Measurements from ENCODE around the gene TIMM23B.
"Not testable (repeated sequence)": the region's sequence is repeated elsewhere in the genome, so short reads cannot be mapped to it uniquely, and the experiment has no call there.

TIMM23B gene, protein sequence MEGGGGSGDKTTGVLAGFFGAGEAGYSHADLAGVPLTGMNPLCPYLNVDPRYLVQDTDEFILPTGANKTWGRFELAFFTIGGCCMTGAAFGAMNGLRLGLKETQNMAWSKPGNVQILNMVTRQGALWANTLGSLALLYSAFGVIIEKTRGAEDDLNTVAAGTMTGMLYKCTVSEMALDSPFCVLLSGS

DNA sequence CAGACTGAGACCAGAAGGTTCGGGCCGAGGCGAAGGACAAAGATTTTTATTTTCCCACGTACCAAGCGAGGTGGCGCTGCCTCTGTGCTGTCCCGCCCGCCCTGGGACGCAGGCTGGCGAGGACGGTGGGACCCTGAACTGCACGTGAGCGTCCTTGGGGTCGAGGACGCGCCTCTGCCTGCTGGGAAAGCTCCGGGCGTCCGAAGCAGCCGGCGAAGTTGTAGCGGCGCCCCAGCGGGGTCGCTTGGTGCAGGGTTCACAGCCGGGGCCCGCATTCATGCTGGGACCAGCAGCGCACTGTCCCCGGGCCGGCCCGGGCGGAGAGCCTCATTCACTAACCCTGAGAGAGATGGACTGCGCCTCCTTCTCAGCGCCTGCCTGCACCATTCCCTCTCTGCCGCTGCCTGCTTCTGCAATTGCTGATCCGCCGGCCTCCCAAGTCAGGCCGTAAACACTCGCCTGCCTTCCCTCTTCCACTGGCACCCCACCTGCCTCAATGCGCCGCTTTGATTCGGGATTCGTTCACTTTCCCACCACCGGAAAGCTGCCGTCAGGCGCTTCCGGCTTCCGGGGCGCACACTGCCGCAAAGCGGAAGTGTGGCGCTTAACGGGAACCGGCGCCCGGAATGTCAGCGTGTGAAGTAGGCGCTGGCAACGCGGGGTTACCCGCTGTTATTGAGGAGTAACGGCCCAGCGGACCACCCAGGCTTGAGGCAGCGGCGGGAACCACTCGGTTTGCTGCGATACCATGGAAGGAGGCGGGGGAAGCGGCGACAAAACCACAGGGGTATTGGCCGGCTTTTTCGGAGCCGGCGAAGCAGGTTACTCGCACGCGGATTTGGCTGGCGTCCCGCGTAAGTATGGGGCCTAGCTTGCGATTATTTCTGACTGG lies at the start of gene TIMM23B, which contains the start of gene PARG:
TIMM23B (plus strand) TSS at position 607 of the 892 bp plus-strand sequence; CDS start at position 749, 142 bp downstream.
PARG (minus strand) TSS at position 581 of the 892 bp plus-strand sequence; CDS start at position 279, 302 bp downstream.
- peak; percentile 72 for DNase-seq (ENCODE audit: low read depth)

DNA sequence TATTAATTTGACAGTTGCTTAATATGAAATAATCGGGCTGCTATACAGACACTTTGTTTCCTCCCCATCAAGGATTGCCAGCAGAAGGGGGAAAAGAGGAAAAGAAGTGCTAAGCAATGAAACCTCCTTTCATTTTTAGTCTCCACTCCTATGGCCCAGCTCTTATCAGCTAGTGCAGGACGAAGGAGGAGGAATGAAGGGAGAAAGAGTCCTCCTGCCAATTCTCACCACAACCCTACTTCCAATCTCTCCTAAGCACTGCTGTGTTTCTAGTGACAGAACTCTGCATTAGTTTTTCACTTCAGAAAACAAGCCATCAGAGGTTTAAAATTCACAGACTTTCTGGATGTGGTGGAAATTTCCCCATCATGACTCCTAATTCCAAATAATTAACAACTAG lies 41.9 kb upstream of the TIMM23B start:
- not testable (repeated sequence) for DNase-seq (ENCODE audit: low read depth)

DNA sequence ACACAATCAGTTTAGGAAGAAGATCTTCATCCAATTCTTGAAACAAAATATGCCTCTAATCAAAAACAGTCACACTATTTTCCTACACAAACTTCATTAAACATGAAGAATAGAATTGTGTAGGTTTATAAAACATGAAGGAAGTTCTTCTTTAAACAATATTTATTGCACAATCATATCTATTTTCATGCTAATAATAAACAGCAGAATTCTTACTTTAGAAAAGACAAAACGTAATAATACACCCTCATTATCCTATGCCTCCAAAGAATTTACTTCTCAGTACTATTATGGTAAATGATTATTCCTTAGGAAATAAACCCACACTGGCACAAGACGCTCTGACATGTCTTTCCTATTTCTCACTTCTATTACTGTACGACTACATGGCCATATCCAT lies 41.4 kb upstream of the TIMM23B start:
- not testable (repeated sequence) for DNase-seq (ENCODE audit: low read depth)

DNA sequence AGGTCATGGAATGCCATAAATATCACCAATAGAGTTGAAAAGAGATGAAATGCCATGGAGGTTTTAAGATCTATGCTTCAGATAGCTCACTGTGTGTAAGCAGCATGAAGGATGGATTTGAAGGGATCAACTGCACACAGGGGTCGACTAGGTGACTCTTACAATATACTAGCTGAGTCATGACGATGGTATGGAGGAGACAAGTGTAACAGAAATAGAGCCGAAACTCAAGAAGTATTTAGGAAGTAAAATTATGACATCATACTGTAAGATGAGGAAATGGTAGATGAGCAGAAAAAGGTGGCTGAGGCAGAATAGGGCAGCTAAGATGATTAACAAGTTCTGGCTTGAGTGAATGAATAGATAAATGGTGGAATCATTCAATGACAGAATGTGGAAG lies 38.0 kb upstream of the TIMM23B start:
- DNase-seq (ENCODE audit: low read depth): not testable (repeated sequence)

DNA sequence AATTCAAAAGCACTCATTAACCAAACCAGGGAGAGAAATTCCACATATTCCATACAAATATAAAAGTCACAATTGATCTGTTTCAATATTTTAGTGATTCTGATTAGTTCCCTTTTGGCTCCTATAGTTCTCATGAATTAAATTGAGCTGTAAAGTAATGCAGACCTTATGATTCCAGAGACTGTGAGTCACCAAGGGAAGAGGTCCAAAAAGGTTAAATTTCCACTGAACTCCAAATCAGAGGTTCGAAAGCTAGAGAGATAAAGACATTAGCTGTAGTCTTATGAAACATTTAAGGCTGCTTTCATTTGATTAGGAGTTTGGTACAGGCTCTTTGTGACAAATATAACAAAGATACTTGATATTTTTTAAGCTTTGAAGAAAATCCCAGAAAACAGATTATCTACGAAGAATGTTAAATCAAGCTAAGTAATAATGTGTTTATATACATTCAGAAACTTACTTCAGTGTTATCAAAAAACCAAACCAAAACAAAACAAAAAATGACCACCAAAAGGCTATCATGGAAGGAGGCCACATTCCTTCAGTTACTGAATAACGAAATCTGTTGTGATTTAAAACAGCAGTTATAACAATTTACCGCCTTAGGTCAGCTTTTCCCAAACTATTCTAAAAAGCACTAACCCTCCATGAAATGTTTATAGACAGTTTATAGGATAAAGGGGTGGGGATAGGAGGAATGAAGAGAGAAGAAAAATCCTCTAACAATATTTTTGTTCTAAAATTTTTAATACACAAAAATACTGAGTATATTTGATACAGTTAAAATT lies 33.4 kb upstream of the TIMM23B start:
- not testable (repeated sequence) for DNase-seq (ENCODE audit: low read depth)

DNA sequence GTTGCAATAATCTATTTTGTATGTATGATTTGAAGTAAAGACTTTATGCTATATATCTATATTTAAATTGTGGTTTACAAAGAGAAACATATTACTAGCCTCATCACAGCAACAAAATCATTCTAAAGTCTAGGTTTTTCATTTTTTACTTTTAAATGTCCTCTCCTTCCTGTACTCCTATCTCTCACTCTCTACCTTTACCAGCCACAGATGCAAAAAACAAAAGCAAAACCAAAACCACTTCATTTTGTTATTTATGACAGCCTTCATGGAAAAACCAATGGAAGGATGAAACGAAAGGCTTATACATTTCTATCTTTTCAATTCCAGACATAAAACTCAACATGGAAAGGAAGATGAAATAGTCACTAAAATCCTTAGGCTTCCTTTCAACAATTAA lies 31.6 kb upstream of the TIMM23B start:
- not testable (repeated sequence) for DNase-seq (ENCODE audit: low read depth)

DNA sequence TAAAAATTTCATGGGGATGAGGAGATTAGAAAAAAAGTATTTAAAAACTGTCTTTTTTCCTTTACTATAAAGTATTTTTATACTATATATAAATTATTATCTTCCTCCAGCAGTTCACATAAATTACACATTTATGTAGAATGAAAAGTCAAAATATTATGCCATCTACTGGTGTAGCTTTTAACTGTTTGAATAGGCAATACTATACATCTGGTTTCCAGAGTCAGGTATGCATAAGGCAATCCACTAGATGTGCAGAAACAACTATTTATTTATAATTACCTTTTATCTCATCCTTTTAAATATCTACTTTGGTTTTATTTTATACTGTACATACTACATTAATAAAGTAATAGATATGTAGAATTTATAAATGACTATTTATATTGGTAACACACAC lies 25.4 kb upstream of the TIMM23B start:
- not testable (repeated sequence) for DNase-seq (ENCODE audit: low read depth)

DNA sequence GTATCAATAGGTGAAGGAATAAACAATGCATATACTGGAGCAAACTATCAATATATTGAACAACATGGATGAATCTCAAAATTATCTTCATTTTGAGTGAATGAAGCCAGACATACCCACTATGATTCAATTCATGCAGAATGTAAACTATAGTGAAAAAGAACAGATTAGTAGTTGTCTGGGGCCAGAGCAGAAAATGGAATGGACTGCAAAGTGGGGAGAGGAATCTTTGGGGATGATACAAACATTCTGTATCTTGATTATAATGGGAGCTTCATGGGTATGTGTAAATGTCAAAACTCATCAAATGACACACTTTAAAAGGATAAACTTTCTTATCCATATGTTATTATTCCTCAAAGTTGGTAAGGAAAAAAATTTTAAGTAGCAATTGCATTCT lies 23.9 kb upstream of the TIMM23B start:
- DNase-seq (ENCODE audit: low read depth): not testable (repeated sequence)

DNA sequence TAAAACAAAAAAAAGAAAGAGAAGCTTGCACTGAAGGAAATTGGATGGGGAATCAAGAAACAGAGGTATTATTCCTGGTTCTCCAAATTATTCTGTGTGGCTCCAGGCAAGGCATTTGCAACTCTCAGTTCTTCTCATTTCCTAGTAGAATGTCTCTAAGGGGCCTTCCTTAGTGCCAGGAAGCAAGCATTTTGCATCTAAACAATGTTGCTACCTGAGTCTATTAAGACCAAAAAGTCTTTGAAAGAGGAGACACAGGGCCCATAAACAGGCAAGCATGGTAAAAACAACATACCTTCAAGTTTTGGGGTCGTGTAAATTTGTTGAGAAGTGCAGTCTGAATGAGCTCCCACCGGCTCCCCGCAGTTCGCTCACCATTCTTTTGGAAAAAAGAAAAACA lies 19.8 kb upstream of the TIMM23B start:
- DNase-seq (ENCODE audit: low read depth): not testable (repeated sequence)

DNA sequence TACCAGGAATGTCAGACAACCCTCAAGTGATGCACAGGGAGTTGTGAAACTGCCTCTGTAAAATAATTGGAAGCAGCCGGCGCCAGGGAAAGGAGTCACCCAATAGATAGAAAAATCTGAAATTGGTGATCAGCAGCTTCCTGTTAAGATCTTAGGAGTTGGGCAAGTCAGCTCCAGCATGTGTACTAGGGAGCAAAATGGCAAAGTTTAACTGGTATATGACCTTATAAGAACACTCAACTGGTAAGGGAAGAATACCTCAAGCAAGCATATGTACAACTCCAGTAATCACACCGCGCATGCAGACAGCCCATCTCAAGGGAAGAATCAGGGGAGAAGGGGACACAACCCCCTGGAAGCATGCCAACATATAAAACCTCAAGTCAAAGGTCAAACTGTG lies 18.3 kb upstream of the TIMM23B start:
- not testable (repeated sequence) for DNase-seq (ENCODE audit: low read depth)

DNA sequence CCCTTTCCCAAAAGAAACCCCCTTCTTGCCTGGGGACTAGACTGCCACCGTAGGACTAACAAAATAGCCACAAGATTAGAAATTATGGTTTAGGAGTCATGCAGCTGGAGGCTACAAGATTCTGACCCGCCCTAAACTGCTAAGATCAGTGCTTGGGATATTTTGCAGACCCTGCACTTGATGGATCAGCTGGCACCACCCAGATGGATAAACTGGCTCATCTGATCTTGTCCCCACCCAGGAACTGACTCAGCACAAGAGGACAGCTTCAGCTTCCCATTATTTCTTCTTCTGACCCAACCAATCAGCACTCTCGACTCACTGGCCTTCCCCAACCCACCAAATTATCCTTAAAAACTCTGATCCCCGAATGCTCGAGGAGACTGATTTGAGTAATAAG lies 10.6 kb upstream of the TIMM23B start:
- DNase-seq (ENCODE audit: low read depth): not testable (repeated sequence)

DNA sequence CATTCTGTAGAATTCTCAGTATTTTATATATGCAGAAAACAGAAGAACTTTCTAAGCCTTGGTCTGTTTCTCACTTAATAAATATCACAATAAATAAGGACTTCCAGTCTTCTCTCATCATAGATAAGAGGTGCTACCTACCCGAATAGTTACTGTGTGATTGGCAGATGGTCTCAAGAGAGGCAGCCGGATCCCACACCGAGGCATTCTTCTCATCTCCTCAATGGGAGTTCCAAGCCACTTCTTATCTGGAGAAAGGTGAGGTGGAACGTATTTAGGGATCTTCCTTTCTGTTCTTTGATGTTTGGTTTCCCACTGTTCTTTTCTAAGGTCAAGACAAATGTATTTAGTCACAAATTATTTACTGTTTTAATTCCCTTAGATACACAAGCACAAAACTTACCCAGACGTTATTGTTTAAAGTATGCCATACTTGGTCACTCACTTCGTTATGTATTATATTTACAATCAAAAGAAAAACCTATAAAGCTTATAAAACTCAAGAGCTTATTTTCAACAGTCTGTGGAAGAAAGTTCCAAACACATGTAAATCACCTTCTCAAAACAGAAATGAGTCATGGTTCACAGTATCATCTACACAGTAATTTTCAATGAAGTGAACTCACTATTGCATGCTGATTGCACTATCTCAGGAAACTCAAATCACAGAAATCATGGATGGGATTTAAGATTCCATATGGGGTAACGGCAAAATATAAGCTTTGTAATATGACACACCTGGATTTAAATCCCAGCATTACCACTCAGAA lies 9.7 kb upstream of the TIMM23B start:
- not testable (repeated sequence) for DNase-seq (ENCODE audit: low read depth)

DNA sequence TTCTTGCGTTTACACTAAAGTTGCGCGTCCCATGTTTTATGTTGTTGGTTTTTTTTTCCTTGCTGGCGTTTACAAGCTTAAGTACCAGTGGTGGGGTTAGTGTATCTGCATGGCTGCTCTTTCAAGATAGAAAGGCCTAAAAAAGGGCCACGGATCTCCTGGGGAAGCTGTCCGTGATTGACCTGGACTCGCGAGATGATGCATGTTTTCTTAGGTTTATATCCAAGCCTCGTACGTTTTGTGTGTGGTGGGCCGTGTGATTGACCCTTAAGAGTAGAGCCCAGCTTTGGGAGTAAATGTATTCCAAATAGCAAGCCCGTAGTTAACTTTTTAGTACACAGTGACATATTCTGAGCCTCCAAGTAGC lies 469 bp downstream of the TIMM23B start:
- DNase-seq (ENCODE audit: low read depth): not testable (repeated sequence)

DNA sequence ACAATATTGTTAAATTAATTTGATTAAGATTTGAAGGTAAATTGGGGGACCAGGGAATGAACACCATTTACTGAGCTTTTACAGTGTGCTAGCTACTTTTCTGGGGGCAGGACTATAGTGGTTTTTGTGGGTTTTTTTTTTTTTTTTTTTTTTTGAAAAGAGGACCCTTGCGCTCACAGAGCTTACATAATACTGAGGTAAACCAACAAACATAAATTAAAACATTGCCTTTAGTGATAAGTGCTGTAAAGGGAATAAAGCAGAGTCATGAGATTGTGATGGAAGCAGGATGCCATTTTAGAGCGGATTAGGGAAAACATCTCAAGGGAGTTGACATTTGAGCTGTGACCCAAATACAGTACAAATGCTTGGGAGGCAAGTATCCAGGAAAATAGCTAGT lies 1.8 kb downstream of the TIMM23B start:
- DNase-seq (ENCODE audit: low read depth): not testable (repeated sequence)

DNA sequence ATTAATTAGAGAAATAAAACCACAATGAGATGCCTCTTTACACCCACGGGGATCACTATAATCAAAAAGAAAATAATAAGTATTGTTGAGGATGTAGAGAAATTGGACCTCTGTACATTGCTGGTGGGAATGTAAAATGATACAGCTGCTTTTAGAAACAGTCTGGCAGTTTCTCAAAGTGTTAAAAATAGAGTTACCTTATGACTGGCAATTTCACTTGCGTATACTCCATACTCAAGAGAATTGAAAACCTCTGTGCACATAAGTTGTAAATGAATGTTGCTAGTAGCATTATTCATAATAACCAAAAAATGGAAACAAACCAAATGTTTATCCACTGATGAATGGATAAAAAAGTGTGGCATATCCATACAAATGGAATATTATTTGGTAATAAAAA lies 6.3 kb downstream of the TIMM23B start:
- DNase-seq (ENCODE audit: low read depth): not testable (repeated sequence)

DNA sequence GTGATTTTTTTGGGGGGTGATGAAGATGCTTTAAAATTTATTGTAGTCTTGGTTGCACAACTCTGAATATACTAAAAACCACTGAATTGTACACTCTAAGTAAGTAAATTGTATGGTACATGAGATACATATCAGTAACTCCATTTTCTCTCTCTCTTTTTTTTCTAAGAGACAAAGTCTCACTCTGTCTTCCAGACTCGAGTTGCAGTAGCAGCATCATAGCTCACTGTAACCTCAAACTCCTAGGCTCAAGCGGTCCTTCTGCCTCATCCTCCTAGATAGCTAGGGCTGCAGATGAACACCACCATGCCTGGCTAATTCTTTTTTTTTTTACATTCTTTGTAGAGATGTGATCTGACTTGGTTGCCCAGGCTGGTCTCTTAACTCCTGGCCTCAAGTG lies 6.9 kb downstream of the TIMM23B start:
- not testable (repeated sequence) for DNase-seq (ENCODE audit: low read depth)

DNA sequence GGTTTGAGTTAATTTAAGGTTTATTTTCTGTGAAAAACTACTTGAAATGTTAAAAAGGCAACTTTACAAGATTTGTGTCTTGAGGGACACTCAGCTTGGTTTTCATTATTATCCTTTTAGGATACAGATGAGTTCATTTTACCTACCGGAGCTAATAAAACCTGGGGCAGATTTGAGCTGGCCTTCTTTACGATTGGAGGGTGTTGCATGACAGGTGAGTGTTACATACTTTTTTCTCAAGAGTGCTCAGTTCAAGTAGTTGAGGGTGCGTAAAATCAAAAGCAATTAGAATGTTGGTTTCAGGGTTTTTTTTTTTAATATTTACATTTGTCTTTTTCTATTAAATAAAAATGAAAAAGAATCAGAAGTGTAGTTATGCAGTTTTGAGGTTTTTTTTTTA lies 10.2 kb downstream of the TIMM23B start:
- not testable (repeated sequence) for DNase-seq (ENCODE audit: low read depth)

DNA sequence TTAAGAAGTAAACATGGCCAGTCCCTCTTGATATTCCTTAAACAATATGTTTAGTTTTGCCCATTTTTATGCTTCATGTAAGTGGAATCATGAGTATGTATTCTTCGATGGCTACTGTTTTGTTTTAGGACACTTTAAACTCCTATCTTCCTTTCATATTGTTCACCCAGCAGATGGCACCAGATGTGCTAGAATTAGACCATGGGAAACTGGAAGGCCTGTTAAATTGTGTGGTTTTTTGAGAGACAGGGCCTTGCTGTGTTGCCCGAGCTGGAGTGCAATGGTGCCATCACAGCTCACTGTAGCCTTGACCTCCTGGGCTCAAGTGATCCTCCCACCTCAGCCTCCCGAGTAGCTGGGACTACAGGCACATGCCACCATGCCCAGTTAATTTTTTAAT lies 11.3 kb downstream of the TIMM23B start:
- DNase-seq (ENCODE audit: low read depth): not testable (repeated sequence)

DNA sequence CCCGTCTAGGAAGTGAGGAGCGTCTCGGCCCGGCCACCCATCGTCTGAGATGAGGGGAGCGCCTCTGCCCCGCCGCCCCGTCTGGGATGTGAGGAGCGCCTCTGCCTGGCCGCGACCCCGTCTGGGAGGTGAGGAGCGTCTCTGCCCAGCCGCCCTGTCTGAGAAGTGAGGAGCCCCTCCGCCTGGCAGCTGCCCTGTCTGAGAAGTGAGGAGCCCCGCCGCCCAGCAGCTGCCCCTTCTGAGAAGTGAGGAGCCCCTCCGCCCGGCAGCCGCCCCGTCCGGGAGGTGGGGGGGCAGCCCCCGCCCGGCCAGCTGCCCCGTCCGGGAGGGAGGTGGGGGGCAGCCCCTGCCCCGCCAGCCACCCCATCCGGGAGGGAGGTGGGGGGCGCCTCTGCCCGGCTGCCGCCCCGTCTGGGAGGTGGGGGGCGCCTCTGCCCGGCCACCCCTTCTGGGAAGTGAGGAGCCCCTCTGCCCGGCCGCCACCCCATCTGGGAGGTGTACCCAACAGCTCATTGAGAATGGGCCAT lies 28.5 kb downstream of the TIMM23B start:
- not testable (repeated sequence) for DNase-seq (ENCODE audit: low read depth)

DNA sequence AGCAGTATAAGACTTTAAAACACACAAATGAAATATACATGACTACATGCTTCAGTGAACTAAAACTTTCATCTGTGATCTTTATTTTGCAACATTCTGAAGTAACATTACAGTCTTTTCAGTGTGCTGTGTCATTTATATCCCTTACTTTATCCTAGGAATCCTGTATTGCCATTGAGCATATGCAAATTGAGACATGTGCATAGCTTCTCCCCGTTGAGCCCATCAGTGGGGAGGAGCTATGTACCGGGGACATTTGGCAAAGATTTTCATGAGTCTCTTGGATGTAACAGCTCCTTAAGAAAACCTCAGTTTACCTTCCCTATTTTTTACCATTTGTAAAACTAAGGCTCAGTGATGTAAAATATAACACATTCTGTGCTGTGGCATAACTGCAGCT lies 29.6 kb downstream of the TIMM23B start:
- DNase-seq (ENCODE audit: low read depth): not testable (repeated sequence)

DNA sequence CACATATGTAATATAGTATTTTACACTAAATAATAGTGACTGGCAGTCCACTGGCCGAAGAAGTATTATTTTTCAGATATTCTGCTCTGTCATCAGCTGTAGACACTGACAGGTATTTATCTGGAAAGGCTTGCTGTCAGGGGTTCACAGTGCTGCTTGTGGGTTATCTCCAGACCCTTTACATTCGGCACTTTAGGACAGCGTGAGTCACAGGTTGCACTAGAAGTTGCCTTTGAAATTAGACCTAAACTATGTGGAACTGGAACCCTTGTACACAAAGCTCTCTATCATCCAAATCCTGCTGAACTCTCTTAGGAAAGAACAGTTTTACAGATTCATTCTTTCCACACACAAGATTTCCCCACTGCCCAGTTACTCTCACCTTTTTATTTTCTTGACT lies 30.2 kb downstream of the TIMM23B start:
- DNase-seq (ENCODE audit: low read depth): not testable (repeated sequence)

Data from activated T-helper 9 cell treated with anti-CD3 and anti-CD28 coated beads, Interleukin-2, amount 50 U/mL, for 16 hours (primary cell).